Measurements from ENCODE around the gene CCDC7. TPM values are rescaled to one million over a fixed set of nuclear protein-coding genes. Genes with fewer than 3 reads are reported as not detected.
"Not testable (repeated sequence)": the region's sequence is repeated elsewhere in the genome, so short reads cannot be mapped to it uniquely, and the experiment has no call there.

The CCDC7 gene
- total and polyA plus RNA-seq, 4 donors, result 1.2 to 36.4 (median 6.9) TPM

DNA sequence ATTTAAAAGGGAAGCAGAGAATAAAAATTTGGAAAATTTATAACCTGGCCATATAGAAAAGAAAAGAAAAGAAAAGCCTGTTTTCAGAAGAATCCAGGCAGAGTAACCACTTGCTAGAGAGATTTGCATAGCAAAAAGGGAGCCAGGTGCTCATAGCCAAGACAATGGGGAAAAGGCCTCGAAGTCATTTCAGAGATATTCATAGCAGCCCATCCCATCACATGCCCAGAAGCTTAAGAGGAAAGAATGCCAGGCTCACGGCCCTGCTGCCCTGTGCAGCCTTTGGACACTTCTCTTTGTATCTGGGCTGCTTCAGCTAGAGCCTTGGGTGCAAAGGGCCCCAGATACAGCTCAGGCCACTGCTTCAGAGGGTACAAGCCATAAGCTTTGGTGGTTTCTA is 159.8 kb downstream of the CCDC7 start:
- Histone ChIP-seq H3K9ac (ENCODE audit: insufficient read depth in 1 of 2, low read length in 2 of 2) (no peak overlapping the region), H3K27ac (ENCODE audit: low read depth in 1 of 2, low read length in 1 of 2) (no peak overlapping the region), H3K4me3 (no peak overlapping the region), H3K9me3 (ENCODE audit: control insufficient read depth in 4 of 4, insufficient read depth in 3 of 4, low read length in 3 of 4) (peaks cover 0 to 13% (median 1%) of the 10 kb centered on the region in 4 donors), H3K36me3 (ENCODE audit: control insufficient read depth in 4 of 4, insufficient read depth in 4 of 4, low read length in 4 of 4) (no peaks in the 10 kb centered on the region), H3K27me3 (ENCODE audit: control insufficient read depth in 3 of 3, insufficient read depth in 3 of 3, low read length in 2 of 3) (no peaks in the 10 kb centered on the region), H3K4me1 (ENCODE audit: control insufficient read depth in 5 of 5, insufficient read depth in 5 of 5, low read length in 5 of 5) (no peaks in the 10 kb centered on the region)
- TF ChIP-seq CTCF (IDR thresholded peaks at IDR 0.05; ENCODE audit: control extremely low read depth, extremely low read depth), result no peak
- DNase-seq, result no peak
- no peak for ATAC-seq (ENCODE audit: insufficient read depth, low FRiP score)
- 93 to 96% methylated on average over 2 of the region's 2 CpGs for WGBS, 2 donors

DNA sequence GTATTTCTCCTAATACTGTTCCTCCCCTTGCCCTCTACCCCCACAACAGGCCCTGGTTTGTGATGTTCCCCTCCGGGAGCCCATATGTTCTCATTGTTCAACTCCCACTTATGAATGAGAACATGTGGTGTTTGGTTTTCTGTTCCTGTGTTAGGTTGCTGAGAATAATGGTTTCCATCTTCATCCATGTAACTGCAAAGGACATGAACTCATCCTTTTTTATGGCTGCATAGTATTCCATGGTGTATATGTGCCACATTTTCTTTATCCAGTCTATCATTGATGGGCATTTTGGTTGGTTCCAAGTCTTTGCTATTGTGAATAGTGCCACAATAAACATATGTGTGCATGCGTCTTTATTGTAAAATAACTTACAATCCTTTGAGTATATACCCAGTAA is 164.6 kb downstream of the CCDC7 start:
- H3K9ac ChIP-seq (ENCODE audit: insufficient read depth in 1 of 2, low read length in 2 of 2); H3K4me3 ChIP-seq; H3K27me3 ChIP-seq (ENCODE audit: control insufficient read depth in 3 of 3, insufficient read depth in 3 of 3, low read length in 2 of 3); H3K36me3 ChIP-seq (ENCODE audit: control insufficient read depth in 4 of 4, insufficient read depth in 4 of 4, low read length in 4 of 4); ATAC-seq (ENCODE audit: insufficient read depth, low FRiP score); H3K4me1 ChIP-seq (ENCODE audit: control insufficient read depth in 5 of 5, insufficient read depth in 5 of 5, low read length in 5 of 5); H3K9me3 ChIP-seq (ENCODE audit: control insufficient read depth in 4 of 4, insufficient read depth in 3 of 4, low read length in 3 of 4); DNase-seq; H3K27ac ChIP-seq (ENCODE audit: low read depth in 1 of 2, low read length in 1 of 2): not testable (repeated sequence)
- WGBS, 2 donors, result 99 to 100% methylated on average over 2 of the region's 2 CpGs

DNA sequence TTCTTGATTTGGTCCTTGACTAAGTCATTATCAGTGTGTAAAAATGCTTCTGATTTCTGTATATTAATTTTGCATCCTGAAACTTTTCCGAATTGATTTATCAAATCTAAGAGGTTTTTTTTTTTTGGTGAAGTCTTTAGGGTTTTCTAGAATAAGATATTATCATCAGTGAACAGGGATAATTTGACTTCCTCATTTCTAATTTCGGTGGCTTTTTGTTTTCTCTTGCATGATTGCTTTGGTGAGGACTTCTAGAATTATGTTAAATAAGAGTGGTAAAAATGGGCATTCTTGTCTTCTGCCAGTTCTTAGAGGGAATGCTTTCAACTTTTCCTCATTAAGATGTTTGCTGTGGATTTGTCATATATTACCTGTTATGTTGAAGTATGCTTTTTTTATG is 170.5 kb downstream of the CCDC7 start:
- no peak for ATAC-seq (ENCODE audit: insufficient read depth, low FRiP score)
- peaks cover 0 to 9% (median 1%) of the 10 kb centered on the region in 4 donors for H3K9me3 ChIP-seq (ENCODE audit: control insufficient read depth in 4 of 4, insufficient read depth in 3 of 4, low read length in 3 of 4)
- DNase-seq, result no peak
- H3K36me3 ChIP-seq (ENCODE audit: control insufficient read depth in 4 of 4, insufficient read depth in 4 of 4, low read length in 4 of 4), result no peaks in the 10 kb centered on the region
- no peaks in the 10 kb centered on the region for H3K27me3 ChIP-seq (ENCODE audit: control insufficient read depth in 3 of 3, insufficient read depth in 3 of 3, low read length in 2 of 3)
- no peak overlapping the region for H3K9ac ChIP-seq (ENCODE audit: insufficient read depth in 1 of 2, low read length in 2 of 2)
- no peaks in the 10 kb centered on the region for H3K4me1 ChIP-seq (ENCODE audit: control insufficient read depth in 5 of 5, insufficient read depth in 5 of 5, low read length in 5 of 5)
- 76 to 91% methylated on average over 2 of the region's 2 CpGs for WGBS, 2 donors
- no peak overlapping the region for H3K4me3 ChIP-seq
- TF ChIP-seq CTCF (IDR thresholded peaks at IDR 0.05; ENCODE audit: control extremely low read depth, extremely low read depth), result no peak
- H3K27ac ChIP-seq (ENCODE audit: low read depth in 1 of 2, low read length in 1 of 2), result no peak overlapping the region

DNA sequence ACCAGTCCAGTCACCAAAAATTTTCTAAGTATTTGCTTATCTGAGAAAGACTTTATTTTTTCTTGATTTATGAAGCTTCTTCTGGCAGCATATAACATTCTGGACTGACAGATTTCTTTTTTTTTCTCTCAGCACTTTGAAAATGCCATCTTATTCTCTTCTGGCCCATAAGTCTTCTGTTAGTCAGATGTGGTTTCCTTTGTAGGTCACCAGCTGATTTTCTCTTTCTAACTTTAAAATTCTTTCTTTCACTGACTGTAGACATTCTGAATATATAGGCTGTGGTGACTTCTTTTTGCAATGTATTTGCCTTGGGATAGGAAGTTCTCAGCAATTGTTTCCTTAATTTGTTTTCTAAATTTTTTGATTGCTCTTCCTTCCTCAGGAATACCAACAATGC is 172.5 kb downstream of the CCDC7 start:
- Histone ChIP-seq H3K4me1 (ENCODE audit: control insufficient read depth in 5 of 5, insufficient read depth in 5 of 5, low read length in 5 of 5) (no peaks in the 10 kb centered on the region), H3K9me3 (ENCODE audit: control insufficient read depth in 4 of 4, insufficient read depth in 3 of 4, low read length in 3 of 4) (peaks cover 0 to 9% (median 1%) of the 10 kb centered on the region in 4 donors), H3K36me3 (ENCODE audit: control insufficient read depth in 4 of 4, insufficient read depth in 4 of 4, low read length in 4 of 4) (no peaks in the 10 kb centered on the region), H3K4me3 (no peak overlapping the region), H3K27me3 (ENCODE audit: control insufficient read depth in 3 of 3, insufficient read depth in 3 of 3, low read length in 2 of 3) (no peaks in the 10 kb centered on the region), H3K9ac (ENCODE audit: insufficient read depth in 1 of 2, low read length in 2 of 2) (no peak overlapping the region), H3K27ac (ENCODE audit: low read depth in 1 of 2, low read length in 1 of 2) (no peak overlapping the region)
- ATAC-seq (ENCODE audit: insufficient read depth, low FRiP score), result no peak
- DNase-seq, result no peak
- no peak for TF ChIP-seq CTCF (IDR thresholded peaks at IDR 0.05; ENCODE audit: control extremely low read depth, extremely low read depth)
